SU-DHL-6 (cell line): ENCODE data around the gene LHX6.

ENCODE experiments used
- H2AFZ ChIP-seq: fragments of 200-600 bp; sonication (generic); 2 replicates; pipeline ENCODE4 v1.6.1; 2014; ENCODE audit warnings: low read depth, mild to moderate bottlenecking, moderate library complexity, mixed read lengths, antibody characterized with exemption, low read length; ENCODE audit not compliant: severe bottlenecking
- H3F3A ChIP-seq: fragments of 200-600 bp; shearing (Covaris generic); 2 replicates; pipeline ENCODE4 v1.6.0; 2016; ENCODE audit warnings: antibody characterized with exemption, mild to moderate bottlenecking; ENCODE audit not compliant: insufficient read depth
- H3K27ac ChIP-seq: fragments of 200-600 bp; sonication (generic); 2 replicates; pipeline ENCODE4 v1.5.1; 2016; ENCODE audit warnings: low read depth, mild to moderate bottlenecking, low read length, moderate library complexity, mixed read lengths
- H3K27me3 ChIP-seq: fragments of 200-600 bp; sonication (generic), shearing (Covaris generic); 2 replicates; pipeline ENCODE4 v1.6.0; 2014; ENCODE audit warnings: mild to moderate bottlenecking, low read length
- H3K36me3 ChIP-seq: fragments of 200-600 bp; sonication (generic); 2 replicates; pipeline ENCODE4 v1.6.1; 2014; ENCODE audit warnings: mild to moderate bottlenecking, low read length, mixed read lengths
- H3K4me2 ChIP-seq: fragments of 300-600, 200-600 bp; shearing (Covaris generic), sonication (generic); 2 replicates; pipeline ENCODE4 v1.6.0; 2014; ENCODE audit warnings: low read length, low read depth, mild to moderate bottlenecking; ENCODE audit not compliant: poor library complexity, severe bottlenecking
- H3K4me3 ChIP-seq: fragments of 200-600 bp; sonication (generic); 2 replicates; pipeline ENCODE4 v1.5.1; 2014; ENCODE audit warnings: antibody characterized with exemption, low read length, mild to moderate bottlenecking, mixed read lengths; ENCODE audit not compliant: insufficient read depth, poor library complexity, severe bottlenecking
- H3K79me2 ChIP-seq: fragments of 200-600 bp; sonication (generic); 2 replicates; pipeline ENCODE4 v1.6.1; 2014; ENCODE audit warnings: mild to moderate bottlenecking, low read length, moderate library complexity; ENCODE audit not compliant: insufficient read depth
- H3K9ac ChIP-seq: fragments of 200-600 bp; sonication (generic); 2 replicates; pipeline ENCODE4 v1.7.0; 2014; ENCODE audit warnings: mild to moderate bottlenecking, low read length
- H3K9me2 ChIP-seq: fragments of 200-600 bp; sonication (generic); replicated peaks from 2 replicates; pipeline ENCODE4 v1.6.1; 2014; ENCODE audit warnings: low read length; ENCODE audit not compliant: insufficient read depth
- H3K9me3 ChIP-seq: fragments of 200-600 bp; sonication (generic); 2 replicates; pipeline ENCODE4 v1.6.1; 2014; ENCODE audit warnings: low read length, mixed read lengths; ENCODE audit not compliant: insufficient read depth
- H4K20me1 ChIP-seq: fragments of 200-600 bp; sonication (generic); 2 replicates; pipeline ENCODE4 v1.6.1; 2014; ENCODE audit warnings: low read depth, mild to moderate bottlenecking, antibody characterized with exemption, low read length, moderate library complexity, mixed read lengths
- EZH2phosphoT487 ChIP-seq: fragments of 200-600 bp; sonication (generic), shearing (Covaris generic); conservative IDR thresholded peaks from 2 replicates; pipeline ENCODE4 v1.6.1; 2018; ENCODE audit warnings: mild to moderate bottlenecking, antibody characterized with exemption, low read length, moderate library complexity, mixed read lengths
- TF ChIP-seq, protein P1 (sequence below): fragments of 200-600 bp; sonication (generic); IDR thresholded peaks from one replicate; pipeline ENCODE4 v1.5.1; 2017; ENCODE audit warnings: antibody characterized with exemption, mild to moderate bottlenecking, low read length, moderate library complexity; ENCODE audit not compliant: insufficient read depth, poor library complexity, severe bottlenecking

Gene LHX6

DNA sequence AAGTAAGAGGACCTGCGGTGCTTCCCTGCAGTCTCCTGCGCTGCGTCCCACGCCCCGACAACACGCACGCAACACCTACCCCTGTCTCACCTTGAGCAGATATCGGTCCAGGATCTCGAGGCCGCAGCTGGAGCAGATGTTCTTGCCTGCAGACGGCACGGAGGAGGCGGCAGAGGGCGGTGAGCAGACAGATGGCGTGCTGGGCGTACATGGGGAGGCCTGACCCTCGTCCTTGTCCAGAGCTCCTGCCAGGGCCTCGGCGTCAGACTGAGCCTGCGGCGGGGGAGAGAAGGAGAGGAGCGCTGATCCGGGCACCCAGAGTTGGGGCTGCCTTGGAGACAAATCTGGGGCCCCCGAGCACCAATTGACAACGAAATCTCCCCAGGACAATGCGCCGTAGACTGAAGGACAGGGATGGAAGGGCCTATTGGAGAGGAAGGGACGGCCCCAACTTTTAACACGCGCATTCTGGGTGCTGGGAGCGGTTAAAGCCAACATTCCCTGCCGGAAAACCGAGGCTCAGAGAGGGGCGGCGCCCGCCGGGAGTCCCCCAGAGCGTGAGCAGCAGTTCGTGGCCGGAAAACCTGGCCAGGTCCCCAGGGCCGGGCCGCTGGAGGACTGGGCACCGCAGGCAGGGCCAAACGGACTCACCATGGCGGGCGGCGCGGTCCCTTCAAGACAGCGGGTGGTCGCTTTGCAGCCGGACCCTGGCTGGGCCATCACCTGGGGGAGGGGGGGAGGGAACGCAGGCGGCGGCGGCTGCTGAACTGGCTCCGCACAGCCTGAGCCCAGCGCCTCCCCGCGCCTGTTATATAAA lies 1.8 kb downstream of the LHX6 start:
- no peaks in the 10 kb centered on the region for H3K36me3 ChIP-seq
- no peak overlapping the region for H3K4me2 ChIP-seq
- TF ChIP-seq, protein P1, sequence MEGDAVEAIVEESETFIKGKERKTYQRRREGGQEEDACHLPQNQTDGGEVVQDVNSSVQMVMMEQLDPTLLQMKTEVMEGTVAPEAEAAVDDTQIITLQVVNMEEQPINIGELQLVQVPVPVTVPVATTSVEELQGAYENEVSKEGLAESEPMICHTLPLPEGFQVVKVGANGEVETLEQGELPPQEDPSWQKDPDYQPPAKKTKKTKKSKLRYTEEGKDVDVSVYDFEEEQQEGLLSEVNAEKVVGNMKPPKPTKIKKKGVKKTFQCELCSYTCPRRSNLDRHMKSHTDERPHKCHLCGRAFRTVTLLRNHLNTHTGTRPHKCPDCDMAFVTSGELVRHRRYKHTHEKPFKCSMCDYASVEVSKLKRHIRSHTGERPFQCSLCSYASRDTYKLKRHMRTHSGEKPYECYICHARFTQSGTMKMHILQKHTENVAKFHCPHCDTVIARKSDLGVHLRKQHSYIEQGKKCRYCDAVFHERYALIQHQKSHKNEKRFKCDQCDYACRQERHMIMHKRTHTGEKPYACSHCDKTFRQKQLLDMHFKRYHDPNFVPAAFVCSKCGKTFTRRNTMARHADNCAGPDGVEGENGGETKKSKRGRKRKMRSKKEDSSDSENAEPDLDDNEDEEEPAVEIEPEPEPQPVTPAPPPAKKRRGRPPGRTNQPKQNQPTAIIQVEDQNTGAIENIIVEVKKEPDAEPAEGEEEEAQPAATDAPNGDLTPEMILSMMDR: no peak
- no peak for TF ChIP-seq EZH2phosphoT487
- no peak overlapping the region for H2AFZ ChIP-seq
- no peak overlapping the region for H3K4me3 ChIP-seq
- no peaks in the 10 kb centered on the region for H3K79me2 ChIP-seq
- no peaks in the 10 kb centered on the region for H3K9me2 ChIP-seq
- no peaks in the 10 kb centered on the region for H3F3A ChIP-seq
- no peaks in the 10 kb centered on the region for H3K27me3 ChIP-seq
- no peaks in the 10 kb centered on the region for H3K9me3 ChIP-seq
- no peak overlapping the region for H3K9ac ChIP-seq
- no peak overlapping the region for H3K27ac ChIP-seq
- H4K20me1 ChIP-seq: no peaks in the 10 kb centered on the region

DNA sequence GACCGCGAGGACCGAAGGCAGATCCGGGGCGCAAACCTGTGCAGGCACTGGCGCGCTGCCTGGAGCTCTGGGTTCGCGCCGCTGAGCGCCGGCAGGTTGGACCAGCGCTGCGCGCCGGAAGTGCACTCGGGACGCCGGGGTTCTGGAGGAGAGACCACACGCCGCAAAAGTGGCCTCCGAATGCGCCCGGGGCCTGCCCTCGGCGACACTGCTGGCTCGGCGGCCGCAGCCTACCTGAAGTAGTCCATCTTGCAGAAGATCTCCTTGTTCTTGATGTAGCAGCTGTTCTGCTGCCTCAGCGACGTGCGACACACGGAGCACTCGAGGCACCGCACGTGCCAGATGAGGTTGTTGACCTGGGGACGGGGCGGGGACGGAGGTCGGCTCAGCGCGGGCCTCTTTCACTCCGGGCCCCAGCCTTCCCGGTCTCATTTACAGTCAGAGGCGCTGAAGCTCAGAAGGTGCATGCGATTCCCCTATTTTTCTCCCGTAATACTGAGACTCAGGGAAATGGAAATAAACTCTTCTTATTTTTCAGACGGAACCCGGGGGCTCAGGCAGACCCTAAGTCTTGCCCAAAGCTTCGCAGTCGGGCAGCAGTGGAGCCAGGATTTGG lies 2.5 kb downstream of the LHX6 start:
- H3K4me2 ChIP-seq: no peak overlapping the region
- TF ChIP-seq EZH2phosphoT487: no peak
- TF ChIP-seq, protein P1: no peak
- H4K20me1 ChIP-seq: no peaks in the 10 kb centered on the region
- H2AFZ ChIP-seq: no peak overlapping the region
- H3K27ac ChIP-seq: no peak overlapping the region
- no peaks in the 10 kb centered on the region for H3K9me2 ChIP-seq
- no peak overlapping the region for H3K9ac ChIP-seq
- no peak overlapping the region for H3K4me3 ChIP-seq
- H3K9me3 ChIP-seq: no peaks in the 10 kb centered on the region
- no peaks in the 10 kb centered on the region for H3K36me3 ChIP-seq
- no peaks in the 10 kb centered on the region for H3F3A ChIP-seq
- no peaks in the 10 kb centered on the region for H3K27me3 ChIP-seq
- H3K79me2 ChIP-seq: no peaks in the 10 kb centered on the region

DNA sequence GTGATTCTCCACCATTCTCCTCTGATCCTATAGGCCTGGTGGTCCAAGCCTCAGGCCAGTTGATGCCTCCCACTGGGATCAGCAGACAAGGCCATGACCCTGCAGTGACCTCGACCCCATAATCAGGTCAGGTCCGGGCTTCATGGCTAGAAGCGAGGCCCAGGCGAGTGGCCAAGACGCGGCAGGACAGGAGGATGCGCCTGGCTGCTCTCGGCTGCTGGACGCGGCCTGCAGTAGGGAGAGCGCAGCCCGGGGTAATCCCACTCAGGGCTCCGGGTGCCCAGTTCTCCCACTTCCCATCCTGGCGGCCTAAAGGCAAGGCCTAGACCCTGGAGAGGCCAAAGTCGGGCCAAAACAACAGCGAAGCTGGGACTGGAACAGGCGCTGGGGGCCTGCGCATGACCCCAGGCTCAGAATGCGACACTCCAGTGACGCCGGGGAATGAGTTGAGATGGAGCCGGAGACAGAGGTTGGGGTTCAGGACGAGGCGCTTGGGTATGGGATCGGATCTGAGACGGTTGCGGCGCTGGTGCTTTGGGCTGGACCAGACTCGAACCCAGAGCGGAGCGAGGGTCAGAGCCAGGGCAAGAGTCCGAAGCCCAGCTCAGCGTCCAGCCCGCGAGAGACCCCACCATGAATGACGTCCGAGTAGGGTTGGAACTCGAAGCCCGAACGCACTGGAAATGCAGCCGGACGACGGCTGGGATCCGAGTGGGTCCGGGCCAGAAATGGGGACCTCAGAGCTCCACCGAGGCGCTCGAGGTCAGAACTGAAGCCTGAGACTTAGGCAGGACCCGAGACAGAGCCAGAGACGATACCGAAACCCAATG lies 3.2 kb downstream of the LHX6 start:
- Histone ChIP-seq H3K4me3 (no peak overlapping the region), H3K27me3 (no peaks in the 10 kb centered on the region), H2AFZ (no peak overlapping the region), H3K9me3 (no peaks in the 10 kb centered on the region), H3K9me2 (no peaks in the 10 kb centered on the region), H3K79me2 (no peaks in the 10 kb centered on the region), H4K20me1 (no peaks in the 10 kb centered on the region), H3K36me3 (no peaks in the 10 kb centered on the region), H3K27ac (no peak overlapping the region), H3F3A (no peaks in the 10 kb centered on the region), H3K9ac (no peak overlapping the region), H3K4me2 (no peak overlapping the region)
- no peak for TF ChIP-seq EZH2phosphoT487
- TF ChIP-seq, protein P1: no peak
